WTC11 (cell line): ENCODE results near the gene GAL.

Experiments used
- AFF4 ChIP-seq: sonication (generic); formaldehyde crosslinking; IDR thresholded peaks from 2 replicates; pipeline ENCODE4 v1.8.1; 2023; ENCODE audit warnings: mild to moderate bottlenecking, missing genetic modification reagents, borderline replicate concordance
- CBFB ChIP-seq: sonication (generic); formaldehyde crosslinking; IDR thresholded peaks from 2 replicates; pipeline ENCODE4 v1.8.1; 2022; ENCODE audit warnings: mild to moderate bottlenecking, low read depth, missing genetic modification reagents
- CREB1 ChIP-seq: sonication (generic); formaldehyde crosslinking; IDR thresholded peaks from 2 replicates; pipeline ENCODE4 v1.8.0; 2023; ENCODE audit warnings: mild to moderate bottlenecking, missing genetic modification reagents
- CTCF ChIP-seq: fragments of 200-600 bp; IDR thresholded peaks from 2 replicates; pipeline ENCODE4 v1.8.0; 2022; ENCODE audit warnings: antibody characterized with exemption
- ETV6 ChIP-seq: sonication (generic); formaldehyde crosslinking; IDR thresholded peaks from 2 replicates; pipeline ENCODE4 v1.8.1; 2022; ENCODE audit warnings: mild to moderate bottlenecking, missing genetic modification reagents
- HMGA2 ChIP-seq: fragments of 250-450 bp; sonication (Bioruptor Pico); IDR thresholded peaks from 2 replicates; pipeline ENCODE4 v1.4.0; 2021; ENCODE audit warnings: mild to moderate bottlenecking, moderate library complexity
- MAX ChIP-seq: sonication (generic); formaldehyde crosslinking; IDR thresholded peaks from 2 replicates; pipeline ENCODE4 v1.8.0; 2022; ENCODE audit warnings: mild to moderate bottlenecking, missing genetic modification reagents
- NFE2L1 ChIP-seq: sonication (generic); formaldehyde crosslinking; IDR thresholded peaks from 2 replicates; pipeline ENCODE4 v1.8.1; 2023; ENCODE audit warnings: missing genetic modification reagents
- TEAD4 ChIP-seq: sonication (generic); formaldehyde crosslinking; IDR thresholded peaks from 2 replicates; pipeline ENCODE4 v1.8.0; 2022; ENCODE audit warnings: mild to moderate bottlenecking, missing genetic modification reagents
- ZNF232 ChIP-seq: sonication (generic); formaldehyde crosslinking; IDR thresholded peaks from 2 replicates; pipeline ENCODE4 v1.8.0; 2022; ENCODE audit warnings: mild to moderate bottlenecking, missing genetic modification reagents
- ZNF281 ChIP-seq: sonication (generic); formaldehyde crosslinking; IDR thresholded peaks from 2 replicates; pipeline ENCODE4 v1.8.0; 2023; ENCODE audit warnings: mild to moderate bottlenecking, missing genetic modification reagents
- ZNF425 ChIP-seq: fragments of 250-450 bp; sonication (Bioruptor Pico); conservative IDR thresholded peaks from 2 replicates; pipeline ENCODE4 v1.9.0; 2021; ENCODE audit warnings: mild to moderate bottlenecking
- ZSCAN18 ChIP-seq: fragments of 250-450 bp; sonication (Bioruptor Pico); IDR thresholded peaks from 2 replicates; pipeline ENCODE4 v2.1.2; 2022; ENCODE audit warnings: mild to moderate bottlenecking, moderate library complexity

- TF ChIP-seq CTCF (no peak), ETV6 (CRISPR knock-in tag) (no peak), TEAD4 (no peak), HMGA2 (CRISPR knock-in tag) (no peak), MAX (CRISPR knock-in tag) (no peak), ZSCAN18 (no peak), CBFB (CRISPR knock-in tag) (no peak), NFE2L1 (no peak), ZNF232 (CRISPR knock-in tag) (no peak), ZNF281 (CRISPR knock-in tag) (no peak), CREB1 (CRISPR knock-in tag) (no peak), AFF4 (CRISPR knock-in tag) (no peak), ZNF425 (CRISPR knock-in tag) (no peak)
Observed at GRCh38 chr11:68707527-68707926, 23.2 kb downstream of the GAL start.
